ENCODE data around the gene ARID1B.
A peak's percentile ranks its signal among the peaks of the same experiment; 100 is the strongest.

ARID1B gene

GRCh38 chr6:156779206-156780094, 2.3 kb downstream of the ARID1B start:
- no peak for TF ChIP-seq GATA3 (IDR thresholded peaks at IDR 0.05; ENCODE audit: low read depth, low read length)

DNA sequence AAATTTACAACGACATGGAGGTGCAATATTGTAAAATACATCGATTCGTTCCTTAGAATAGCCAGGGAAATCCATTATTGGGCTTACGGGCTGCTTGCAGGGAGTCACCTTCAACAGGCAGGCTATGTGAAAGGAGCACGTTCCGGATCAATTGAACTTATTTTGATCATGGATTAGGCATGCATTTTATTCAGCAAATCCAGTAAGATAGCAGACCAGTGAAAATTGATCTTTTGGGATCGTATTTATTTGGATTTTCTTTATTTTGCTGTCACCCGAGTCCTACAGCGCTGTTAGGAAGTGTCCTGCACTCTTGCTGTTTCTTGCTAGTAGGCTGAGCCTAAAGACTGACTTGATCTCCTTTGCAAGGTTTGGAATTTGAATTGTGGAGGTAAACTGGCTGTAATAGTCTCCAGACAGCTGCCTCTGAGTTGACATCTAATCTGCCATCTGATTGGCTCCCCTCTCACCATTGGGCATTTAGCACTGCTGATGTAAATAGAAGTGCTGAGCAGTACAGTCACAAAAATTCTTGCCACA, 3.0 kb downstream of the ARID1B start:
- peak; percentile 40; the same call in 1 of the 2 replicates for TF ChIP-seq GATA3 (IDR thresholded peaks at IDR 0.05; ENCODE audit: low read depth, low read length)
- TF ChIP-seq GATA2 (IDR thresholded peaks at IDR 0.05; ENCODE audit: low read depth, low read length): peak; percentile 65

- TF ChIP-seq GATA3 (IDR thresholded peaks at IDR 0.05; ENCODE audit: low read depth, low read length) (no peak), GATA2 (IDR thresholded peaks at IDR 0.05; ENCODE audit: low read depth, low read length) (no peak)
These were observed 4.0 kb downstream of the ARID1B start for GRCh38 chr6:156780962-156781853.

DNA sequence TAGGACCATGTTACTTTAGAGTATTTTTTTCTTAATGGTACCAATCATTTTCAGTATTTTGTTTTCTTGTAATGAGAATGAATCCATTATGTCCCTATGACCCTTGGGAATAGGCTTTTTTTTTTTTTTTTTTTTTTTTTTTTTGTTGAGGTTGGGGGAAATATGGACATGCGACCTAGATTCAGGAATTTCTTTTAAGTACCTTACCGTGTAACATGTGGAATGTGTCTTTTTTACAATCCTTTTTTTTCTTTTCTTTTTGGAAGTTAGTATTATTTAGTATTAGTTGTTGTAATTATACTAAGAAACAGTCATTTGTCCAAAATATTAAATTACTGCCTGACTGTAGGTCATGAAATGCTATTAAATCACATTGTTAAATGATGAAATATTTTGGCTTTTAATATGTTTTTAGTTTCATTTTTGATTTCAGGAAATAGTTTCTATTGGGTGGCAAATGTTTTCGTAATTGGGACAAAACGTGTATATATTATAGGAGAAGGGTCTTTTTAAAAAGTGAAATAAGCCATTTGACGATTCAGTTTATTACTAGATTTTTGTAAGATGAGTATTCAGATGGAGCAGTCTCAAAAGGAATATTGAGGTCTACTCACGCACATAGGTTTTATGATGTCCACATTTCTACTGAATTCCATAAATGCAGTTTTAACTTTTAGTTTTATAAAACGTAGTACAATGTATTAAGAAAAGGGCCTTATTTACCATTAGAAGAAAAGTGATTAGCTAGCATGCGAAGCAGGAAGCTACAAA, 4.9 kb downstream of the ARID1B start:
- TF ChIP-seq GATA2 (IDR thresholded peaks at IDR 0.05; ENCODE audit: low read depth, low read length) (no peak), GATA3 (IDR thresholded peaks at IDR 0.05; ENCODE audit: low read depth, low read length) (no peak)

- no peak for TF ChIP-seq GATA2 (IDR thresholded peaks at IDR 0.05; ENCODE audit: low read depth, low read length)
- no peak for TF ChIP-seq GATA3 (IDR thresholded peaks at IDR 0.05; ENCODE audit: low read depth, low read length)
These were observed 5.6 kb downstream of the ARID1B start for GRCh38 chr6:156782691-156783320.

DNA sequence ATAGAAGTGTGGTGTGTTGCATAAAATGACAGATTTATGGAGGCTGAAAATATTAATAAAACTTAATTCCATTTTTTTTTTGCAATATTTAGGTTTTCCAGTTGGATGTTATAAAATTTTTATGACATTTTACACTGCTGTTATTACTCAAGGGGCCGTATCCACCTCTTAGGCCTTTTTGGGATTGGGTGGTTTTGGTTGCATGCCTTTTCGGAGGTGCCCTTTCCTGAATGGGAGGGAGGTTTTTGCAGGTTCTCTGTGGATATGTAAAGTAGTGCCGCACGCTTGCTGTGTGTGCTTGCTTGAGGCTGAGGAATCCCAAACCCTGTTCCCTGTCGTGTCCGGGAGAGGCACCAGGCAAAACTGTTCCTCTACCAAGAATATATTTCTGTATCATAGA, 6.8 kb downstream of the ARID1B start:
- no peak for TF ChIP-seq GATA3 (IDR thresholded peaks at IDR 0.05; ENCODE audit: low read depth, low read length)

DNA sequence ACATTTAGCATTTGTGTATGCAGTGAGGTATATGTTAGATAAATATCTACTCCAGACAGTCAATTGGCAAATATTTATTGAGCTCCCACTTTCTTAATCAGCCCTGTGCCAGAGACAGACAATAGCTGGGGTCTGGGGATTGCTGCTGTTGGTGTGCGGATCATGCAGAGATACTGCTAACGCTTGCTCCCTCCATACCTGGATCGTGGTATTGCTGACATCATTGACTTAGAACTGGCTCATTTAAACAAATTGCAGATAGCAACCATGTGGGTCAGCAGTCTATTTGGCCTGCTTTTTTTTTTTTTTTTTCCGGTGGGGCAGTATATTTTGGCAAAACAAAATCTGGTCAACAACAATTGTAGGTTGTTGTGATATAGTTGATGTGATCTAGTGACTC, 9.5 kb downstream of the ARID1B start:
- TF ChIP-seq GATA2 (IDR thresholded peaks at IDR 0.05; ENCODE audit: low read depth, low read length): 0 out of 2 replicates have a peak, but pooled peaks have one; percentile 13
- TF ChIP-seq GATA3 (IDR thresholded peaks at IDR 0.05; ENCODE audit: low read depth, low read length): no peak

- TF ChIP-seq GATA3 (IDR thresholded peaks at IDR 0.05; ENCODE audit: low read depth, low read length) (no peak), GATA2 (IDR thresholded peaks at IDR 0.05; ENCODE audit: low read depth, low read length) (no peak)
These were observed 10.7 kb downstream of the ARID1B start for GRCh38 chr6:156787569-156788492.

- TF ChIP-seq GATA3 (IDR thresholded peaks at IDR 0.05; ENCODE audit: low read depth, low read length) (no peak), GATA2 (IDR thresholded peaks at IDR 0.05; ENCODE audit: low read depth, low read length) (no peak)
These were observed 12.1 kb downstream of the ARID1B start for GRCh38 chr6:156789081-156789943.

- TF ChIP-seq GATA2 (IDR thresholded peaks at IDR 0.05; ENCODE audit: low read depth, low read length): no peak
- no peak for TF ChIP-seq GATA3 (IDR thresholded peaks at IDR 0.05; ENCODE audit: low read depth, low read length)
These were observed 13.6 kb downstream of the ARID1B start for GRCh38 chr6:156790711-156791319.

GRCh38 chr6:156791320-156791850, 14.2 kb downstream of the ARID1B start:
- TF ChIP-seq GATA2 (IDR thresholded peaks at IDR 0.05; ENCODE audit: low read depth, low read length) (peak; percentile 92), GATA3 (IDR thresholded peaks at IDR 0.05; ENCODE audit: low read depth, low read length) (peak; percentile 85)
